Fibroblast of lung (primary cell): ENCODE results near the gene RNASE7.

ENCODE experiments used
- EZH2 ChIP-seq: IDR thresholded peaks from 2 replicates; pipeline ENCODE4 v1.5.1; 2012; ENCODE audit warnings: low read length, control low read depth, mild to moderate bottlenecking; ENCODE audit errors: missing control alignments
- TF ChIP-seq, protein P1 (sequence below), 2 donors: IDR thresholded peaks in 1 of 2; conservative IDR thresholded peaks in 1 of 2; 1 replicate in 1 of 2; 2 replicates in 1 of 2; pipeline ENCODE4 v1.5.1; 2011 to 2012; ENCODE audit warnings: low read length in 2 of 2, control low read depth in 1 of 2, inconsistent platforms in 1 of 2, low read depth in 1 of 2, mild to moderate bottlenecking in 1 of 2

GRCh38 chr14:21001218-21001617 is 40.9 kb upstream of the RNASE7 start:
- no peak for TF ChIP-seq EZH2
- TF ChIP-seq, protein P1, sequence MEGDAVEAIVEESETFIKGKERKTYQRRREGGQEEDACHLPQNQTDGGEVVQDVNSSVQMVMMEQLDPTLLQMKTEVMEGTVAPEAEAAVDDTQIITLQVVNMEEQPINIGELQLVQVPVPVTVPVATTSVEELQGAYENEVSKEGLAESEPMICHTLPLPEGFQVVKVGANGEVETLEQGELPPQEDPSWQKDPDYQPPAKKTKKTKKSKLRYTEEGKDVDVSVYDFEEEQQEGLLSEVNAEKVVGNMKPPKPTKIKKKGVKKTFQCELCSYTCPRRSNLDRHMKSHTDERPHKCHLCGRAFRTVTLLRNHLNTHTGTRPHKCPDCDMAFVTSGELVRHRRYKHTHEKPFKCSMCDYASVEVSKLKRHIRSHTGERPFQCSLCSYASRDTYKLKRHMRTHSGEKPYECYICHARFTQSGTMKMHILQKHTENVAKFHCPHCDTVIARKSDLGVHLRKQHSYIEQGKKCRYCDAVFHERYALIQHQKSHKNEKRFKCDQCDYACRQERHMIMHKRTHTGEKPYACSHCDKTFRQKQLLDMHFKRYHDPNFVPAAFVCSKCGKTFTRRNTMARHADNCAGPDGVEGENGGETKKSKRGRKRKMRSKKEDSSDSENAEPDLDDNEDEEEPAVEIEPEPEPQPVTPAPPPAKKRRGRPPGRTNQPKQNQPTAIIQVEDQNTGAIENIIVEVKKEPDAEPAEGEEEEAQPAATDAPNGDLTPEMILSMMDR (conservative IDR thresholded peaks at IDR 0.05 in 1 of 2, IDR thresholded peaks at IDR 0.05 in 1 of 2; ENCODE audit: low read depth in 1 of 2, low read length in 2 of 2) = no peak
